Muscle layer of colon (tissue), 2 donors: ENCODE results near the gene TTC23L.

ENCODE experiments used
- H3K27ac ChIP-seq: one replicate; pipeline ENCODE4 v1.7.0; 2013; ENCODE audit warnings: low read depth, mild to moderate bottlenecking, low read length, moderate library complexity
- H3K27me3 ChIP-seq, 2 donors: one replicate each; pipeline ENCODE4 v1.7.0; 2013; ENCODE audit warnings: low read length in 2 of 2, mild to moderate bottlenecking in 2 of 2; ENCODE audit not compliant: insufficient read depth in 2 of 2, control insufficient read depth in 1 of 2
- H3K36me3 ChIP-seq: one replicate; pipeline ENCODE4 v1.7.0; 2013; ENCODE audit warnings: mild to moderate bottlenecking, low read length; ENCODE audit not compliant: insufficient read depth
- H3K4me1 ChIP-seq: one replicate; pipeline ENCODE4 v1.7.0; 2013; ENCODE audit warnings: mild to moderate bottlenecking, low read length; ENCODE audit not compliant: insufficient read depth
- H3K4me3 ChIP-seq, 2 donors: one replicate each; pipeline ENCODE4 v1.7.0; 2013; ENCODE audit warnings: low read length in 2 of 2, low read depth in 1 of 2, mild to moderate bottlenecking in 1 of 2, moderate library complexity in 1 of 2
- H3K9ac ChIP-seq: one replicate; pipeline ENCODE4 v1.7.0; 2013; ENCODE audit warnings: low read length
- H3K9me3 ChIP-seq: one replicate; pipeline ENCODE4 v1.7.0; 2013; ENCODE audit warnings: mild to moderate bottlenecking, low read length
- donor health status: abdominal sarcoma.
- donor health status: Adenocarcinoma of cecum.

TTC23L gene

GRCh38 chr5:34833976-34834793, 4.8 kb upstream of the TTC23L start:
- no peaks in the 10 kb centered on the region for H3K9me3 ChIP-seq
- no peak overlapping the region for H3K9ac ChIP-seq
- H3K36me3 ChIP-seq: peaks cover 17% of the 10 kb centered on the region
- no peak overlapping the region for H3K27ac ChIP-seq
- no peaks in the 10 kb centered on the region for H3K4me1 ChIP-seq
- H3K27me3 ChIP-seq: no peaks in the 10 kb centered on the region
- no peak overlapping the region for H3K4me3 ChIP-seq

- Histone ChIP-seq H3K4me1 (no peaks in the 10 kb centered on the region), H3K9ac (no peak overlapping the region), H3K27me3 (no peaks in the 10 kb centered on the region), H3K4me3 (no peak overlapping the region), H3K9me3 (no peaks in the 10 kb centered on the region), H3K27ac (no peak overlapping the region), H3K36me3 (peaks cover 12% of the 10 kb centered on the region)
Measured at GRCh38 chr5:34834794-34835089, 4.2 kb upstream of the TTC23L start.

- Histone ChIP-seq H3K4me1 (no peaks in the 10 kb centered on the region), H3K4me3 (no peak overlapping the region), H3K9me3 (no peaks in the 10 kb centered on the region), H3K36me3 (peaks cover 3% of the 10 kb centered on the region), H3K9ac (no peak overlapping the region), H3K27me3 (no peaks in the 10 kb centered on the region), H3K27ac (no peak overlapping the region)
Measured at GRCh38 chr5:34835664-34836063, 3.3 kb upstream of the TTC23L start.

GRCh38 chr5:34841816-34842215, 2.9 kb downstream of the TTC23L start:
- H3K27ac ChIP-seq: no peak overlapping the region
- no peaks in the 10 kb centered on the region for H3K9me3 ChIP-seq
- no peaks in the 10 kb centered on the region for H3K36me3 ChIP-seq
- no peaks in the 10 kb centered on the region for H3K27me3 ChIP-seq
- no peak overlapping the region for H3K4me3 ChIP-seq
- H3K4me1 ChIP-seq: no peaks in the 10 kb centered on the region
- no peak overlapping the region for H3K9ac ChIP-seq

GRCh38 chr5:34842554-34842953, 3.6 kb downstream of the TTC23L start:
- Histone ChIP-seq H3K4me1 (no peaks in the 10 kb centered on the region), H3K27me3 (no peaks in the 10 kb centered on the region), H3K27ac (no peak overlapping the region), H3K36me3 (no peaks in the 10 kb centered on the region), H3K9ac (no peak overlapping the region), H3K9me3 (no peaks in the 10 kb centered on the region), H3K4me3 (no peak overlapping the region)

GRCh38 chr5:34843497-34843896, 4.5 kb downstream of the TTC23L start:
- H3K9me3 ChIP-seq: no peaks in the 10 kb centered on the region
- H3K4me1 ChIP-seq: no peaks in the 10 kb centered on the region
- H3K4me3 ChIP-seq: no peak overlapping the region
- H3K36me3 ChIP-seq: no peaks in the 10 kb centered on the region
- no peak overlapping the region for H3K27ac ChIP-seq
- H3K9ac ChIP-seq: no peak overlapping the region
- H3K27me3 ChIP-seq: no peaks in the 10 kb centered on the region

- Histone ChIP-seq H3K4me1 (no peaks in the 10 kb centered on the region), H3K36me3 (no peaks in the 10 kb centered on the region), H3K27ac (no peak overlapping the region), H3K9ac (no peak overlapping the region), H3K9me3 (no peaks in the 10 kb centered on the region), H3K27me3 (no peaks in the 10 kb centered on the region), H3K4me3 (no peak overlapping the region)
Measured at GRCh38 chr5:34844106-34844505, 5.1 kb downstream of the TTC23L start.

GRCh38 chr5:34844999-34845398, 6.0 kb downstream of the TTC23L start:
- H3K4me1 ChIP-seq: no peaks in the 10 kb centered on the region
- H3K9me3 ChIP-seq: no peaks in the 10 kb centered on the region
- no peaks in the 10 kb centered on the region for H3K27me3 ChIP-seq
- H3K9ac ChIP-seq: no peak overlapping the region
- H3K36me3 ChIP-seq: no peaks in the 10 kb centered on the region
- H3K4me3 ChIP-seq: no peak overlapping the region
- no peak overlapping the region for H3K27ac ChIP-seq

GRCh38 chr5:34847056-34847455, 8.1 kb downstream of the TTC23L start:
- no peak overlapping the region for H3K4me3 ChIP-seq
- H3K27ac ChIP-seq: no peak overlapping the region
- H3K27me3 ChIP-seq: no peaks in the 10 kb centered on the region
- H3K9ac ChIP-seq: no peak overlapping the region
- H3K36me3 ChIP-seq: no peaks in the 10 kb centered on the region
- no peaks in the 10 kb centered on the region for H3K4me1 ChIP-seq
- no peaks in the 10 kb centered on the region for H3K9me3 ChIP-seq

- Histone ChIP-seq H3K4me3 (no peak overlapping the region), H3K27me3 (no peaks in the 10 kb centered on the region), H3K27ac (no peak overlapping the region), H3K4me1 (no peaks in the 10 kb centered on the region), H3K9me3 (no peaks in the 10 kb centered on the region), H3K9ac (no peak overlapping the region), H3K36me3 (no peaks in the 10 kb centered on the region)
Measured at GRCh38 chr5:34847552-34847951, 8.6 kb downstream of the TTC23L start.

GRCh38 chr5:34848230-34848629, 9.3 kb downstream of the TTC23L start:
- Histone ChIP-seq H3K27ac (no peak overlapping the region), H3K9ac (no peak overlapping the region), H3K9me3 (no peaks in the 10 kb centered on the region), H3K4me1 (no peaks in the 10 kb centered on the region), H3K36me3 (no peaks in the 10 kb centered on the region), H3K4me3 (no peak overlapping the region), H3K27me3 (no peaks in the 10 kb centered on the region)

- no peak overlapping the region for H3K4me3 ChIP-seq
- no peak overlapping the region for H3K9ac ChIP-seq
- H3K36me3 ChIP-seq: no peaks in the 10 kb centered on the region
- no peaks in the 10 kb centered on the region for H3K4me1 ChIP-seq
- no peaks in the 10 kb centered on the region for H3K27me3 ChIP-seq
- H3K9me3 ChIP-seq: no peaks in the 10 kb centered on the region
- H3K27ac ChIP-seq: no peak overlapping the region
Measured at GRCh38 chr5:34849253-34849652, 10.3 kb downstream of the TTC23L start.
